HepG2 (cell line): ENCODE results near the gene IGFBP7. TPM values are rescaled to one million over a fixed set of nuclear protein-coding genes. Genes with fewer than 3 reads are reported as not detected.

Experiments used
- ATAC-seq: fragments of 200-7000 bp; cut with Tn5 transposase; 3 replicates; pipeline ENCODE4 v1.9.1; 2020; ENCODE audit warnings: mild to moderate bottlenecking, moderate library complexity
- BruUV-seq: library from RNA; stranded (reverse); fragments of 400-500 nt; replicated peaks from 2 replicates; lab custom pipeline; 2021; lab: Mats Ljungman, UMichigan
- CTCF ChIA-PET: fragments of 300-600 bp; formaldehyde crosslinking; extraction: SDS; loops from one replicate; lab custom pipeline; 2021; ENCODE audit warnings: low total read pairs, inconsistent platforms, low intra/inter-chr PET ratio; lab: Yijun Ruan, JAX
- POLR2A ChIA-PET: fragments of 350-600 bp; sonication (Branson Sonifier 250); formaldehyde crosslinking; loops from one replicate; lab custom pipeline; 2020; ENCODE audit warnings: antibody characterized with exemption, inconsistent platforms; lab: Yijun Ruan, JAX
- DNase-seq: peaks from one replicate; pipeline ENCODE4 v3.0.0-alpha.2; 2015; ENCODE audit warnings: low spot score
- FAIRE-seq: peaks from 3 replicates; lab custom pipeline; 2011; peaks lifted over from hg19 to GRCh38; lab: Jason Lieb, UNC
- H2AFZ ChIP-seq: one replicate; pipeline ENCODE4 v1.6.1; 2011; ENCODE audit warnings: low read length, inconsistent platforms
- H3K27ac ChIP-seq: fragments of 300-600 bp; 3 replicates; pipeline ENCODE4 v1.8.0; 2011; ENCODE audit warnings: mixed run types, mild to moderate bottlenecking, mixed read lengths, low read length, inconsistent platforms; ENCODE audit not compliant: insufficient read depth; ENCODE audit errors: extremely low read length
- H3K27me3 ChIP-seq, 2 experiments: fragments of 200-600 bp in 1 of 2; 2 replicates in 1 of 2; 3 replicates in 1 of 2; pipeline versions ENCODE4 v1.6.0 to v1.8.0; 2011; ENCODE audit warnings: low read length in 2 of 2, mild to moderate bottlenecking in 2 of 2, moderate library complexity in 2 of 2, inconsistent platforms in 1 of 2; ENCODE audit not compliant: insufficient read depth in 2 of 2, control insufficient read depth in 1 of 2
- H3K36me3 ChIP-seq, 2 experiments: fragments of 200-600 bp in 1 of 2; replicated peaks in 1 of 2; 2 replicates in 1 of 2; 3 replicates in 1 of 2; pipeline versions ENCODE4 v1.5.1 to v1.8.0; 2011; ENCODE audit warnings: low read length in 2 of 2, inconsistent platforms in 1 of 2; ENCODE audit not compliant: insufficient read depth in 2 of 2, control insufficient read depth in 1 of 2
- H3K4me1 ChIP-seq: 2 replicates; pipeline ENCODE4 v1.5.1; 2012; ENCODE audit warnings: low read length, inconsistent platforms; ENCODE audit not compliant: insufficient read depth
- H3K4me2 ChIP-seq: 2 replicates; pipeline ENCODE4 v1.6.0; 2011; ENCODE audit warnings: low read depth, low read length, inconsistent platforms
- H3K4me3 ChIP-seq, 3 experiments: fragments of 200-600 bp in 1 of 3; sonication (generic), shearing (Covaris generic) in 1 of 3; replicated peaks in 1 of 3; 2 replicates each; pipeline ENCODE4 v1.5.1; 2011 to 2016; ENCODE audit warnings: low read length in 3 of 3, inconsistent platforms in 2 of 3, low read depth in 2 of 3, mild to moderate bottlenecking in 2 of 3, control low read depth in 1 of 3, mixed read lengths in 1 of 3; ENCODE audit not compliant: insufficient read depth in 1 of 3
- H3K79me2 ChIP-seq: one replicate; pipeline ENCODE4 v1.6.1; 2011; ENCODE audit warnings: low read length, inconsistent platforms; ENCODE audit not compliant: insufficient read depth
- H3K9ac ChIP-seq: 2 replicates; pipeline ENCODE4 v1.6.0; 2011; ENCODE audit warnings: mild to moderate bottlenecking, low read depth, low read length, inconsistent platforms; ENCODE audit not compliant: insufficient read depth
- H3K9me3 ChIP-seq: 2 replicates; pipeline ENCODE4 v1.5.1; 2012; ENCODE audit warnings: mild to moderate bottlenecking, low read length
- H4K20me1 ChIP-seq: 2 replicates; pipeline ENCODE4 v1.6.0; 2011; ENCODE audit warnings: inconsistent platforms, mild to moderate bottlenecking, low read length, moderate library complexity; ENCODE audit not compliant: insufficient read depth
- NR2F1 ChIP-seq, 2 experiments: fragments of 450-650 bp in 1 of 2; formaldehyde crosslinking in 1 of 2; IDR thresholded peaks; 2 replicates each; pipeline versions ENCODE4 v1.5.0 to v1.6.1; 2016 to 2020; ENCODE audit warnings: mild to moderate bottlenecking in 1 of 2, missing compliant biosample characterization in 1 of 2, missing genetic modification reagents in 1 of 2, moderate library complexity in 1 of 2
- PRDM10 ChIP-seq: sonication (generic); formaldehyde crosslinking; IDR thresholded peaks from 2 replicates; pipeline ENCODE4 v1.4.0; 2020; ENCODE audit warnings: low read depth, missing genetic modification reagents
- RFXANK ChIP-seq: IDR thresholded peaks from 2 replicates; pipeline ENCODE4 v1.6.1; 2016
- SAP130 ChIP-seq: IDR thresholded peaks from 2 replicates; pipeline ENCODE4 v1.6.1; 2016; ENCODE audit warnings: low read depth
- ZMYM3 ChIP-seq: sonication (generic); formaldehyde crosslinking; IDR thresholded peaks from 2 replicates; pipeline ENCODE4 v1.5.1; 2020; ENCODE audit warnings: mild to moderate bottlenecking, missing genetic modification reagents
- ZSCAN29 ChIP-seq: sonication (generic); formaldehyde crosslinking; conservative IDR thresholded peaks from 2 replicates; pipeline ENCODE4 v1.4.0; 2020; ENCODE audit warnings: mild to moderate bottlenecking, missing genetic modification reagents
- WGBS: methylation state at CpG from one replicate; pipeline ENCODE4 v1.1.6; 2017; ENCODE audit warnings: low lambda C conversion rate; 5-methylcytosine and 5-hydroxymethylcytosine counted together
- in situ Hi-C: cut with HindIII; loops from 2 replicates; pipeline ENCODE4 v1.10.0; 2017; ENCODE audit warnings: low pct_unique_long_range_greater_than_20kb; ENCODE audit not compliant: extremely low pct_ligation_motif_present
- intact Hi-C: fragments of 100-400 bp; cut with micrococcal nuclease; formaldehyde crosslinking; loops from one replicate; pipeline ENCODE4 v1.10.0; 2022; ENCODE audit not compliant: unreplicated experiment
- polyA plus RNA-seq, 8 experiments: library from polyadenylated mRNA; depleted of rRNA in 3 of 8; stranded (reverse) in 7 of 8; unstranded in 1 of 8; fragments of >200 nt; fragmentation: Illumina TruSeq in 4 of 8; extraction: Trizol in 4 of 8; gene quantifications; 2 replicates each; pipeline versions ENCODE4 v1.2.1 to v1.2.3, GENCODE V29; 2011 to 2016; ENCODE audit warnings: low read depth in 4 of 8, missing spikeins in 1 of 8, mixed read lengths in 1 of 8; ENCODE audit not compliant: insufficient read depth in 1 of 8
- total RNA-seq, 5 experiments: library from RNA; depleted of rRNA; stranded (reverse); fragments of >200 nt; fragmentation: Illumina TruSeq; extraction: Trizol; gene quantifications; 2 replicates each; pipeline ENCODE4 v1.2.3, GENCODE V29; 2016; ENCODE audit warnings: low read depth in 1 of 5

The IGFBP7 gene
- total and polyA plus RNA-seq, 2 of the 13 experiments (the other 11 are each of a cell fraction or from before 2014, with no cell fraction given): 1.1 to 1.3 TPM

DNA sequence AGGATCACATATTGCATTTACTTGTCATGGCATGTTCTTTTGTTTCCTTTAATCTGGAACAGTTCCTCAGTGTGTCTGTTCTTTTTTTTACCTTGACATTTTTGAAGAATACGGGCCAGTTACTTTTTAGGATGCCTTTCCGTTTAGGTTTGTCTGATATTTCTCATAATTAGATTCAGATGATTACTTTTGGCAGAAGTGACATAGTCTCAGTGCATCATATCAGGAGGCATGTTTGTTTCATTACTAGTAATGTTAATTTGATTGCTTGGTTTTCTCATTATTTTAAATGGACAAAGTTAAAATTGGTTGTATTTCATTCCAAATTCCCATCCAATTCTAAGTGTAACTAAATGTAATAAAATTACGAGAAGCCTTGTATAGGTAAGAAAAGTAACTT lies 123.2 kb downstream of the IGFBP7 start:
- H3K9ac ChIP-seq: no peak overlapping the region
- BruUV-seq: no TSS peak
- 96% methylated on average over 3 of the region's 3 CpGs for WGBS
- H3K4me1 ChIP-seq: peaks cover 9% of the 10 kb centered on the region
- H3K27me3 ChIP-seq: no peaks in the 10 kb centered on the region
- H2AFZ ChIP-seq: no peak overlapping the region
- no peak overlapping the region for H3K27ac ChIP-seq
- H3K79me2 ChIP-seq: peaks cover 58% of the 10 kb centered on the region
- H3K4me3 ChIP-seq: no peak overlapping the region
- POLR2A ChIA-PET: interaction anchor here (4.0 kb wide), 1 partner anchor 9 kb away, joined by 17 read pairs; the partner anchor contains the start of genes NOA1 and POLR2B
- FAIRE-seq (no peak), DNase-seq (no peak), ATAC-seq (no peak)
- H3K4me2 ChIP-seq: no peak overlapping the region
- CTCF ChIA-PET: no interaction called here
- intact Hi-C loops (no loop called here), in situ Hi-C loops (no loop called here)
- no peaks in the 10 kb centered on the region for H3K9me3 ChIP-seq
- TF ChIP-seq ZMYM3 (CRISPR knock-in tag) (no peak), PRDM10 (no peak), ZSCAN29 (CRISPR knock-in tag) (no peak), SAP130 (CRISPR knock-in tag) (no peak), RFXANK (no peak), NR2F1 (CRISPR knock-in tag; IDR thresholded peaks at IDR 0.05) (no peak)
- peaks cover 13 to 61% of the 10 kb centered on the region in 2 experiments for H3K36me3 ChIP-seq
- peaks cover 13% of the 10 kb centered on the region for H4K20me1 ChIP-seq
